Endothelial cell (in vitro differentiated cells): Measurements from ENCODE around the gene ENOPH1. TPM values are rescaled to one million over a fixed set of nuclear protein-coding genes. Genes with fewer than 3 reads are reported as not detected.

ENCODE experiments used
- total RNA-seq: library from RNA; stranded (reverse); fragmentation: NEBNext Ultra II Directional; extraction: Animal tissue kit (Norgen Biotek cat#: 25700); gene quantifications from one replicate; pipeline ENCODE4 v1.2.1, GENCODE V29; 2021; ENCODE audit not compliant: unreplicated experiment

Gene ENOPH1
- total RNA-seq, 1 donor from 2014 or later = 37.1 TPM

Other genes starting within 250 kb of the ENOPH1 start
- gene HNRNPD, start 56.6 kb upstream of the ENOPH1 start, total RNA-seq = 353 TPM
- 374 TPM for gene HNRNPDL, start 128 bp upstream of the ENOPH1 start, total RNA-seq
- 10.5 TPM for gene TMEM150C, start 131.4 kb downstream of the ENOPH1 start, total RNA-seq